HepG2 (cell line): ENCODE data around the gene SNX10. TPM values are rescaled to one million over a fixed set of nuclear protein-coding genes. Genes with fewer than 3 reads are reported as not detected.

Experiments
- ARID2 ChIP-seq: sonication (generic); formaldehyde crosslinking; IDR thresholded peaks from 2 replicates; pipeline ENCODE4 v1.8.1; 2022; ENCODE audit warnings: mild to moderate bottlenecking, missing genetic modification reagents, borderline replicate concordance
- CEBPB ChIP-seq: IDR thresholded peaks from 2 replicates; pipeline ENCODE4 v1.6.1; 2011; ENCODE audit warnings: low read depth, low read length, improper control_type of control experiment, borderline replicate concordance
- EP300 ChIP-seq, 3 experiments: sonication (generic) in 1 of 3; formaldehyde crosslinking in 1 of 3; IDR thresholded peaks; 2 replicates each; pipeline versions ENCODE4 v1.5.1 to v1.6.1; 2011 to 2020; ENCODE audit warnings: low read depth in 2 of 3, low read length in 2 of 3, borderline replicate concordance in 1 of 3, improper control_type of control experiment in 1 of 3, mild to moderate bottlenecking in 1 of 3, missing genetic modification reagents in 1 of 3, moderate library complexity in 1 of 3
- FOSL2 ChIP-seq: sonication (generic); formaldehyde crosslinking; IDR thresholded peaks from 2 replicates; pipeline ENCODE4 v1.4.0; 2020; ENCODE audit warnings: missing genetic modification reagents
- FOXA1 ChIP-seq, 2 experiments: fragments of 450-650 bp in 1 of 2; sonication (generic) in 1 of 2; formaldehyde crosslinking in 1 of 2; IDR thresholded peaks; 2 replicates each; pipeline versions ENCODE4 v1.4.0 to v1.6.1; 2016 to 2020; ENCODE audit warnings: missing genetic modification reagents in 1 of 2
- FOXP1 ChIP-seq, 2 experiments: fragments of 450-650 bp in 1 of 2; IDR thresholded peaks; 2 replicates each; pipeline ENCODE4 v1.6.1; 2017 to 2018; ENCODE audit warnings: antibody characterized with exemption in 1 of 2
- GTF2F1 ChIP-seq: fragments of 150-350 bp; IDR thresholded peaks from 2 replicates; pipeline ENCODE4 v1.6.1; 2014; ENCODE audit warnings: low read length
- HMG20A ChIP-seq: IDR thresholded peaks from 2 replicates; pipeline ENCODE4 v1.6.1; 2016; ENCODE audit warnings: borderline replicate concordance
- JUND ChIP-seq: sonication (generic); formaldehyde crosslinking; IDR thresholded peaks from 2 replicates; pipeline ENCODE4 v1.8.0; 2022; ENCODE audit warnings: mild to moderate bottlenecking, missing genetic modification reagents
- NR2F6 ChIP-seq, 2 experiments: IDR thresholded peaks; 2 replicates each; pipeline ENCODE4 v1.6.1; 2016; ENCODE audit warnings: antibody characterized with exemption in 1 of 2, mild to moderate bottlenecking in 1 of 2
- RARA ChIP-seq: IDR thresholded peaks from 2 replicates; pipeline ENCODE4 v1.6.1; 2016; ENCODE audit warnings: missing genetic modification reagents, missing compliant biosample characterization
- SAP130 ChIP-seq: IDR thresholded peaks from 2 replicates; pipeline ENCODE4 v1.6.1; 2016; ENCODE audit warnings: low read depth
- SIX1 ChIP-seq: sonication (generic); formaldehyde crosslinking; IDR thresholded peaks from 2 replicates; pipeline ENCODE4 v1.4.0; 2020; ENCODE audit warnings: missing genetic modification reagents, borderline replicate concordance
- TEAD3 ChIP-seq: optimal IDR thresholded peaks from 2 replicates; pipeline ENCODE3; 2016; ENCODE audit warnings: borderline replicate concordance
- ZBTB20 ChIP-seq: sonication (generic); formaldehyde crosslinking; IDR thresholded peaks from 2 replicates; pipeline ENCODE4 v1.8.1; 2023; ENCODE audit warnings: missing genetic modification reagents, low read depth, mild to moderate bottlenecking, borderline replicate concordance
- ZMYM3 ChIP-seq: sonication (generic); formaldehyde crosslinking; IDR thresholded peaks from 2 replicates; pipeline ENCODE4 v1.5.1; 2020; ENCODE audit warnings: mild to moderate bottlenecking, missing genetic modification reagents
- ZNF260 ChIP-seq: sonication (generic); formaldehyde crosslinking; IDR thresholded peaks from 2 replicates; pipeline ENCODE4 v1.4.0; 2020; ENCODE audit warnings: missing genetic modification reagents, low read depth, mild to moderate bottlenecking, borderline replicate concordance
- polyA plus RNA-seq, 8 experiments: library from polyadenylated mRNA; depleted of rRNA in 3 of 8; stranded (reverse) in 7 of 8; unstranded in 1 of 8; fragments of >200 nt; fragmentation: Illumina TruSeq in 4 of 8; extraction: Trizol in 4 of 8; gene quantifications; 2 replicates each; pipeline versions ENCODE4 v1.2.1 to v1.2.3, GENCODE V29; 2011 to 2016; ENCODE audit warnings: low read depth in 4 of 8, missing spikeins in 1 of 8, mixed read lengths in 1 of 8; ENCODE audit not compliant: insufficient read depth in 1 of 8
- total RNA-seq, 5 experiments: library from RNA; depleted of rRNA; stranded (reverse); fragments of >200 nt; fragmentation: Illumina TruSeq; extraction: Trizol; gene quantifications; 2 replicates each; pipeline ENCODE4 v1.2.3, GENCODE V29; 2016; ENCODE audit warnings: low read depth in 1 of 5
- TF ChIP-seq, protein P1 (sequence below): IDR thresholded peaks from 2 replicates; pipeline ENCODE4 v1.6.1; 2012; ENCODE audit warnings: low read depth, low read length, improper control_type of control experiment
- TF ChIP-seq, protein P2 (sequence below): sonication (generic); formaldehyde crosslinking; IDR thresholded peaks from 2 replicates; pipeline ENCODE4 v1.4.0; 2020; ENCODE audit warnings: missing genetic modification reagents
- TF ChIP-seq, protein P3 (sequence below): sonication (generic); formaldehyde crosslinking; IDR thresholded peaks from 2 replicates; pipeline ENCODE4 v1.5.0; 2020; ENCODE audit warnings: missing genetic modification reagents
- TF ChIP-seq, protein P4 (sequence below): sonication (generic); formaldehyde crosslinking; IDR thresholded peaks from 2 replicates; pipeline ENCODE4 v1.5.0; 2020; ENCODE audit warnings: mild to moderate bottlenecking, missing genetic modification reagents
- TF ChIP-seq, protein P5 (sequence below): sonication (generic); formaldehyde crosslinking; IDR thresholded peaks from 2 replicates; pipeline ENCODE4 v1.4.0; 2020; ENCODE audit warnings: missing genetic modification reagents

The SNX10 gene
- total and polyA plus RNA-seq, 2 of the 13 experiments (the other 11 are each of a cell fraction or from before 2014, with no cell fraction given), result 26.0 to 27.6 TPM

DNA sequence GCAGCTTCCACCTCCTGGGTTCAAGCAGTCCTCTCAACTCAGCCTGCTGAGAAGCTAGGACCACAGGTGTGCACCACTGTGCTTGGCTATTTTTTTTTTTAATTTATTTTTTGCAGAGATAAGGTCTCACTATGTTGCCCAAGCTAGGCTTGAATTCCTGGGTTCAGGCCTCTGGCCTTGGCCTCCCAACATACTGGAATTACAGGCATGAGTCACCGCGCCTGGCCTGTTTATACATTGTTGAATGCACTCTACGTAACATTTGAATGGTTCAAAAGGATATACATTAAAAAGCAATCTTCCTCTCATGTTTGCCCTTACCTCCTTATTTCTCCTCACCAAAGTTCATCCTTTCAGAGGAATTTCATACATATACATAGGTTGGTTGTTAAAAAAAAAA is 7.2 kb upstream of the SNX10 start (continued):
- TF ChIP-seq ARID2 (CRISPR knock-in tag) (no peak), FOXA1 (IDR thresholded peaks at IDR 0.05) (no peak), FOXA1 (CRISPR knock-in tag; IDR thresholded peaks at IDR 0.05) (peak; percentile 27; the same call in 1 of the 2 replicates), ZNF260 (CRISPR knock-in tag) (no peak), ZBTB20 (peak; percentile 86; the same call in 1 of the 2 replicates), FOSL2 (CRISPR knock-in tag) (peak; percentile 95), EP300 (IDR thresholded peaks at IDR 0.05; ENCODE audit: low read depth in 2 of 2, low read length in 2 of 2) (peak in 1 of 2 experiments; percentile 33; a peak in 1 of 4 replicates), EP300 (CRISPR knock-in tag; IDR thresholded peaks at IDR 0.05; ENCODE audit: borderline replicate concordance) (no peak), FOXP1 (IDR thresholded peaks at IDR 0.05) (no peak), FOXP1 (CRISPR knock-in tag; IDR thresholded peaks at IDR 0.05) (0 out of 2 replicates have a peak, but pooled peaks have one; percentile 24), SIX1 (no peak), RARA (CRISPR knock-in tag) (peak; percentile 63; the same call in 1 of the 2 replicates), JUND (CRISPR knock-in tag) (0 out of 2 replicates have a peak, but pooled peaks have one; percentile 51), CEBPB (peak; percentile 23; the same call in 1 of the 2 replicates), TEAD3 (peak; percentile 64), SAP130 (CRISPR knock-in tag) (0 out of 2 replicates have a peak, but pooled peaks have one; percentile 20), GTF2F1 (no peak), HMG20A (CRISPR knock-in tag) (peak; percentile 38; the same call in 1 of the 2 replicates), ZMYM3 (CRISPR knock-in tag) (0 out of 2 replicates have a peak, but pooled peaks have one; percentile 19), NR2F6 (IDR thresholded peaks at IDR 0.05) (no peak), NR2F6 (CRISPR knock-in tag; IDR thresholded peaks at IDR 0.05) (peak; percentile 38; the same call in 1 of the 2 replicates)
- TF ChIP-seq, protein P1, sequence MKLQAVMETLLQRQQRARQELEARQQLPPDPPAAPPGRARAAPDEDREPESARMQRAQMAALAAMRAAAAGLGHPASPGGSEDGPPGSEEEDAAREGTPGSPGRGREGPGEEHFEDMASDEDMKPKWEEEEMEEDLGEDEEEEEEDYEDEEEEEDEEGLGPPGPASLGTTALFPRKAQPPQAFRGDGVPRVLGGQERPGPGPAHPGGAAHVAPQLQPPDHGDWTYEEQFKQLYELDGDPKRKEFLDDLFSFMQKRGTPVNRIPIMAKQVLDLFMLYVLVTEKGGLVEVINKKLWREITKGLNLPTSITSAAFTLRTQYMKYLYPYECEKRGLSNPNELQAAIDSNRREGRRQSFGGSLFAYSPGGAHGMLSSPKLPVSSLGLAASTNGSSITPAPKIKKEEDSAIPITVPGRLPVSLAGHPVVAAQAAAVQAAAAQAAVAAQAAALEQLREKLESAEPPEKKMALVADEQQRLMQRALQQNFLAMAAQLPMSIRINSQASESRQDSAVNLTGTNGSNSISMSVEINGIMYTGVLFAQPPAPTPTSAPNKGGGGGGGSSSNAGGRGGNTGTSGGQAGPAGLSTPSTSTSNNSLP, result peak; percentile 54; the same call in 1 of the 2 replicates
- TF ChIP-seq, protein P2, sequence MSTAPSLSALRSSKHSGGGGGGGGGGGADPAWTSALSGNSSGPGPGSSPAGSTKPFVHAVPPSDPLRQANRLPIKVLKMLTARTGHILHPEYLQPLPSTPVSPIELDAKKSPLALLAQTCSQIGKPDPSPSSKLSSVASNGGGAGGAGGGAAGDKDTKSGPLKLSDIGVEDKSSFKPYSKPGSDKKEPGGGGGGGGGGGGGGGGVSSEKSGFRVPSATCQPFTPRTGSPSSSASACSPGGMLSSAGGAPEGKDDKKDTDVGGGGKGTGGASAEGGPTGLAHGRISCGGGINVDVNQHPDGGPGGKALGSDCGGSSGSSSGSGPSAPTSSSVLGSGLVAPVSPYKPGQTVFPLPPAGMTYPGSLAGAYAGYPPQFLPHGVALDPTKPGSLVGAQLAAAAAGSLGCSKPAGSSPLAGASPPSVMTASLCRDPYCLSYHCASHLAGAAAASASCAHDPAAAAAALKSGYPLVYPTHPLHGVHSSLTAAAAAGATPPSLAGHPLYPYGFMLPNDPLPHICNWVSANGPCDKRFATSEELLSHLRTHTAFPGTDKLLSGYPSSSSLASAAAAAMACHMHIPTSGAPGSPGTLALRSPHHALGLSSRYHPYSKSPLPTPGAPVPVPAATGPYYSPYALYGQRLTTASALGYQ (CRISPR knock-in tag), result no peak
- TF ChIP-seq, protein P3, sequence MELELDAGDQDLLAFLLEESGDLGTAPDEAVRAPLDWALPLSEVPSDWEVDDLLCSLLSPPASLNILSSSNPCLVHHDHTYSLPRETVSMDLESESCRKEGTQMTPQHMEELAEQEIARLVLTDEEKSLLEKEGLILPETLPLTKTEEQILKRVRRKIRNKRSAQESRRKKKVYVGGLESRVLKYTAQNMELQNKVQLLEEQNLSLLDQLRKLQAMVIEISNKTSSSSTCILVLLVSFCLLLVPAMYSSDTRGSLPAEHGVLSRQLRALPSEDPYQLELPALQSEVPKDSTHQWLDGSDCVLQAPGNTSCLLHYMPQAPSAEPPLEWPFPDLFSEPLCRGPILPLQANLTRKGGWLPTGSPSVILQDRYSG (CRISPR knock-in tag), result no peak
- TF ChIP-seq, protein P4, sequence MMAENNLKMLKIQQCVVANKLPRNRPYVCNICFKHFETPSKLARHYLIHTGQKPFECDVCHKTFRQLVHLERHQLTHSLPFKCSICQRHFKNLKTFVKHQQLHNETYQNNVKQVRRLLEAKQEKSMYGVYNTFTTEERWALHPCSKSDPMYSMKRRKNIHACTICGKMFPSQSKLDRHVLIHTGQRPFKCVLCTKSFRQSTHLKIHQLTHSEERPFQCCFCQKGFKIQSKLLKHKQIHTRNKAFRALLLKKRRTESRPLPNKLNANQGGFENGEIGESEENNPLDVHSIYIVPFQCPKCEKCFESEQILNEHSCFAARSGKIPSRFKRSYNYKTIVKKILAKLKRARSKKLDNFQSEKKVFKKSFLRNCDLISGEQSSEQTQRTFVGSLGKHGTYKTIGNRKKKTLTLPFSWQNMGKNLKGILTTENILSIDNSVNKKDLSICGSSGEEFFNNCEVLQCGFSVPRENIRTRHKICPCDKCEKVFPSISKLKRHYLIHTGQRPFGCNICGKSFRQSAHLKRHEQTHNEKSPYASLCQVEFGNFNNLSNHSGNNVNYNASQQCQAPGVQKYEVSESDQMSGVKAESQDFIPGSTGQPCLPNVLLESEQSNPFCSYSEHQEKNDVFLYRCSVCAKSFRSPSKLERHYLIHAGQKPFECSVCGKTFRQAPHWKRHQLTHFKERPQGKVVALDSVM, result peak; percentile 80
- TF ChIP-seq, protein P5, sequence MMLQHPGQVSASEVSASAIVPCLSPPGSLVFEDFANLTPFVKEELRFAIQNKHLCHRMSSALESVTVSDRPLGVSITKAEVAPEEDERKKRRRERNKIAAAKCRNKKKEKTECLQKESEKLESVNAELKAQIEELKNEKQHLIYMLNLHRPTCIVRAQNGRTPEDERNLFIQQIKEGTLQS (CRISPR knock-in tag), result peak; percentile 53; the same call in 1 of the 2 replicates
